Measurements from ENCODE around the gene NAGA.
"Not testable (repeated sequence)": the region's sequence is repeated elsewhere in the genome, so short reads cannot be mapped to it uniquely, and the experiment has no call there.

The NAGA gene

DNA sequence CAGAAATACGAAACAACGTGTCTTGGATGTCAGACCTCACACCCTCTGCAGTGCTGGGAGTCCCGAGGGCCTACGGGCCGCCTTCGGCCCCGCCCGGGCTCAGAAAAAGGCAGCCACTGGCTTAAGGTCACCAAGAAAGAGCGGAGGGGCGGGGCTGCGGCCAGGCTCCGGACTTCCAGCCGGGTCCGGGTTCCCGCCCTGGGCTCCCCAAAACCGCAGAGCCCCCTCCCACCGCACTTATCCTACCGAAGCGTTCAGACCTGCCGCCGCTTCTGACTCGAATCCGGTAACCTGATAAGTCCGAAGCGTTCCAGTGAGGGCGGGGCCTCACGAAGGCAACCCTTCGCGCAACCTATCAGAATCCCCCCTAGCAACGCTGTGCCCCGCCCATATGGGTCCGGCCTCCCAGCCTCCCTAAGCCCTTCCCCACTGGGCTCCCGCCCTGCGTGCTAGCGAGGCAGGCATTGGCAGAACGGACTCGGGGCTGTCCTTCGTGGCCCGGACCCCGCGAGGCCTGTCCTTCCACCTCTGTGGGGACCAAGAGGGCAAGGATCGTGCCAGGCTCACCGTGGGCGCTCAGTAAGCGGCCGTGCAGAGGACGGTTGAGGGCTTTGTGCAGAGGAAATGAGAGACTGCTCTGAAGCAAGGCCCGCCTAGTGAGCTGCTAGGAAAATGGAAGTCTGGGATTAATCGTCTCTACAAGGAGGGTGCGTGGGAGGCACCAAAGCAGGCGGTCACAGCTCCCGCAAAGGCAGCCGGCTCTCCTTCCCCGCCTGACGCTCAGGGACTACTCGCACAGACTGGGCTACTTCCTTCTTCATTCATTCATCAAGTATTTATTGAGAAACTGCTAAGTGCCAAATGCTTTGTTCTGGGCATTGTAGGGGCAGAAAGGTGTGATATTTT lies at the start of gene NAGA:
NAGA (minus strand) TSS at position 296 of the 906 bp plus-strand sequence. CDS start 515 bp downstream, outside the sequence.
- TF ChIP-seq, protein P1, sequence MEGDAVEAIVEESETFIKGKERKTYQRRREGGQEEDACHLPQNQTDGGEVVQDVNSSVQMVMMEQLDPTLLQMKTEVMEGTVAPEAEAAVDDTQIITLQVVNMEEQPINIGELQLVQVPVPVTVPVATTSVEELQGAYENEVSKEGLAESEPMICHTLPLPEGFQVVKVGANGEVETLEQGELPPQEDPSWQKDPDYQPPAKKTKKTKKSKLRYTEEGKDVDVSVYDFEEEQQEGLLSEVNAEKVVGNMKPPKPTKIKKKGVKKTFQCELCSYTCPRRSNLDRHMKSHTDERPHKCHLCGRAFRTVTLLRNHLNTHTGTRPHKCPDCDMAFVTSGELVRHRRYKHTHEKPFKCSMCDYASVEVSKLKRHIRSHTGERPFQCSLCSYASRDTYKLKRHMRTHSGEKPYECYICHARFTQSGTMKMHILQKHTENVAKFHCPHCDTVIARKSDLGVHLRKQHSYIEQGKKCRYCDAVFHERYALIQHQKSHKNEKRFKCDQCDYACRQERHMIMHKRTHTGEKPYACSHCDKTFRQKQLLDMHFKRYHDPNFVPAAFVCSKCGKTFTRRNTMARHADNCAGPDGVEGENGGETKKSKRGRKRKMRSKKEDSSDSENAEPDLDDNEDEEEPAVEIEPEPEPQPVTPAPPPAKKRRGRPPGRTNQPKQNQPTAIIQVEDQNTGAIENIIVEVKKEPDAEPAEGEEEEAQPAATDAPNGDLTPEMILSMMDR (IDR thresholded peaks at IDR 0.05; ENCODE audit: control insufficient read depth, insufficient read depth, low read depth, low read length, missing control alignments), result no peak
- H3K4me3 ChIP-seq (ENCODE audit: control insufficient read depth, low read depth, low read length), result peak within 1 kb of the TSS; percentile 77
- DNase-seq (ENCODE audit: low read depth), result peak; percentile 71

DNA sequence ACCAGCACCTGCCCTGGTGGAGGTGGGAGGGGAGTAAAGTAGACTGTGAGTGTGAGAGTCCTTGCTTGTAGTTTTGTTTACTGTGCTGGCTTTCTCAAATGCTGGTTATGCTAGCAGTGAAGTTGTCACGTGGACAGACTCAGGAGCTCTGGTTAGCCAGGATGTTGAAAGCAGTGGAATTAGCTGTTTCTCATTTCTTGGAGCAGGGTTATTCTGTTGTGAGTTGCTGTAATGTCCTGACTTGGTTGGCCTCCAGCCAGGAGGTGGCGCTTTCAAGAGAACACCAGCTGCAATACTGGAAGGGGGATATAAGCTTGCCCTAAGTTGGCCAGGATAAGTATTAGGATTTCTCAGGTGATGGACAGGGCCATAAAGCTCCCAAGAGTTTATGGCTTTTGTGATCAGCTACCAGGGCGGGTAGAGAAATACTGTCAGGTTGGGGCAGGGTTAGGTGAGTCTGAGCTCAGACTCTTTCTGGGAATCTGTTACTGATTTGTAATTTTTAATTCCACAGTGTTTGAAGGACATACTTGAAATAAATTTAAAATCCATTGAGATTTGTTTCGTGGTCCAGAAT lies 46.3 kb upstream of the NAGA start:
- no peak overlapping the region for H3K4me3 ChIP-seq (ENCODE audit: control insufficient read depth, low read depth, low read length)
- TF ChIP-seq, protein P1 (IDR thresholded peaks at IDR 0.05; ENCODE audit: control insufficient read depth, insufficient read depth, low read depth, low read length, missing control alignments), result no peak
- DNase-seq (ENCODE audit: low read depth), result no peak

DNA sequence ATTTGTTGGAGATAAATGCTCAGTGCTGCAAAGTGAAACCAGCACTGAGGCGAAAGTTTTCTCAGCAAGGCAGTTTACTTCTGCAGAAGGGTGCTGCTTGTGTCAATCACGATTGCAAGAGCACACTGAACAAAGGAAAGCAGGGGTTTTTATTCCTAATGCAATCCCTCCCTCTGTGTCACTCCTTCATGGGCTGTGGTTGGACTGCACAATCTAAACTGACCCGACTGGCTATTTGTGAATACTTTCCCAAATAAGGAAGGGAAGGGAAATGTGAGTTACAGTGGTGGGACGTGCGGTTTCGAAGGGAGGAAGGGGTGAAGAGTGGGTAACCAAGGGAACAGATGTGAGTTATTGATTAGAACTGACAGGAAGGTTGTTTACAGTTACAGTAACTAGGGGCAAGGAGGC lies 44.8 kb upstream of the NAGA start:
- not testable (repeated sequence) for H3K4me3 ChIP-seq (ENCODE audit: control insufficient read depth, low read depth, low read length); DNase-seq (ENCODE audit: low read depth)

DNA sequence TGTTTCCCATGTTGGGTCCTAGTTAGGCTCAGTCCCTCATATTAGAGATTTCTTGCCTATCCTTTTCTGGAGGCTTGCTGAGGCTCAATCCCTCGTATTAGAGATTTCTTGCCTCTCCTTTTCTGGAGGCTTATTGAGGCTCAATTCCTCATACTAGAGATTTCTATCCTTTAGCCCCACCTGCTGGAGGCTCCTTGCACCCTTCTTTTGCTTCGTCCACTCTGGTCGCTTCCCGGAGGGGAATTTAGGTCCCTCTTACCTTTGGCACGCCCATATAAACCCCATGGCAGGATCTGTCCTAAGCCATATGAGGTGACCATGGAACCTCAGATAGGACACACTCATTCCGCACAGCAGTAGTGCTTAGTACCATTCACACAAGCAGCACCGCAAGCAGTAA lies 44.1 kb upstream of the NAGA start:
- H3K4me3 ChIP-seq (ENCODE audit: control insufficient read depth, low read depth, low read length), result no peak overlapping the region
- no peak for DNase-seq (ENCODE audit: low read depth)
- TF ChIP-seq, protein P1 (IDR thresholded peaks at IDR 0.05; ENCODE audit: control insufficient read depth, insufficient read depth, low read depth, low read length, missing control alignments), result peak; percentile 48

DNA sequence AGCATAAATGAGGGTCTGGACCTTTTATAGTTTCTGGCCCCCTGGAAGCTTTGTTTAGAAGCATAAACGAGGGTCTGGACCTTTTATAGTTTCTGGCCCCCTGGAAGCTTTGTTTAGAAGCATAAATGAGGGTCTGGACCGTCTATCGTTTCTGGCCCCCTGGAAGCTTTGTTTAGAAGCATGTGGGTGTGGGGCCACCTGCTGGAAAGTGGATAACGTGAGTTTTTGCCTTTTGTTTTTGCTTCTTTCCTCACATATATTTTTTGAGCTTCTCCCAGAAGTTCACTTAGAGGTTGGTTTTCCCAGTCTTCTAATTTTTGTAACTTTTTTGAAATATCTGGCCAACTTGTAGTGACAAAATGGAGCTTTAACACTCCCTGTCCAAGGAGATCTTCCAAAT lies 42.2 kb upstream of the NAGA start:
- not testable (repeated sequence) for DNase-seq (ENCODE audit: low read depth); H3K4me3 ChIP-seq (ENCODE audit: control insufficient read depth, low read depth, low read length)
- TF ChIP-seq, protein P1 (IDR thresholded peaks at IDR 0.05; ENCODE audit: control insufficient read depth, insufficient read depth, low read depth, low read length, missing control alignments), result peak; percentile 20

DNA sequence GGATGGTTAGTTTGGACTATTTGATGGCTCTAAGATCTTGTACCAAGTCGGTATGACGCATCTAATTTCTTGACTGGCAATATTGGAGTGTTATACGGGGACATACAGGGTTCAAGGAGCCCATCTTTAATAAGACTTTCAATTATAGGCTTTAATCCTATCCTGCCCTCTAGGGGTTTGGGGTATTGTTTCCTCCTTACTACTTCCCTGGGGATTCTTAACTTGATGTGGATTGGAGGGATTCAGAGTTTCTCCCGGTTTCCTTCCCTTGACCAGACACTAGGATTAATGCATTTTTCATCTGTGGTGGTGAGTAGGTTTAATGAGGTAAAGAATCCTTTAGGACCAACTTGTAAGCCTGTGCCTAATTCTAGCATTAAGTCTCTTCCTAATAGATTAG lies 41.2 kb upstream of the NAGA start:
- H3K4me3 ChIP-seq (ENCODE audit: control insufficient read depth, low read depth, low read length), result no peak overlapping the region
- TF ChIP-seq, protein P1 (IDR thresholded peaks at IDR 0.05; ENCODE audit: control insufficient read depth, insufficient read depth, low read depth, low read length, missing control alignments), result no peak
- DNase-seq (ENCODE audit: low read depth), result no peak

DNA sequence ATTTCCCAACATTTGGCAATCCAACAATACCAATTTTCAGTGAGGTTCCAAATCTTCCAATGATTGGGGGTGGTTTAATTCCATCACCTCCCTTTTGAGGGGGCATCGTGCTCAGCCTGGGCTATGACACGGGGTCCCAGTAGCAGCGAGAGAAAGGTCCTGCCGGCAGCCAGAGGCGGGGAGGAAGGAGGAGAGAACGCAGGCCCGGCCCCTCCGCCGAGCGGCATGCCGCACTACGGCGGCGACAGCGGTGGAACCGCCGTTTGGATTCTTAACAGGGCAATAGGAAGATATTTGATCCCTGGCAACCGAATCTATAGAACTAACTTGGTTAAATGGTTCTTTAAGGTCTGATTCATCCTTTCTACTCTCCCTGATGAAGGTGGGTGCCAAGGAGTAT lies 38.2 kb upstream of the NAGA start:
- H3K4me3 ChIP-seq (ENCODE audit: control insufficient read depth, low read depth, low read length), result no peak overlapping the region
- DNase-seq (ENCODE audit: low read depth), result no peak
- TF ChIP-seq, protein P1 (IDR thresholded peaks at IDR 0.05; ENCODE audit: control insufficient read depth, insufficient read depth, low read depth, low read length, missing control alignments), result no peak

DNA sequence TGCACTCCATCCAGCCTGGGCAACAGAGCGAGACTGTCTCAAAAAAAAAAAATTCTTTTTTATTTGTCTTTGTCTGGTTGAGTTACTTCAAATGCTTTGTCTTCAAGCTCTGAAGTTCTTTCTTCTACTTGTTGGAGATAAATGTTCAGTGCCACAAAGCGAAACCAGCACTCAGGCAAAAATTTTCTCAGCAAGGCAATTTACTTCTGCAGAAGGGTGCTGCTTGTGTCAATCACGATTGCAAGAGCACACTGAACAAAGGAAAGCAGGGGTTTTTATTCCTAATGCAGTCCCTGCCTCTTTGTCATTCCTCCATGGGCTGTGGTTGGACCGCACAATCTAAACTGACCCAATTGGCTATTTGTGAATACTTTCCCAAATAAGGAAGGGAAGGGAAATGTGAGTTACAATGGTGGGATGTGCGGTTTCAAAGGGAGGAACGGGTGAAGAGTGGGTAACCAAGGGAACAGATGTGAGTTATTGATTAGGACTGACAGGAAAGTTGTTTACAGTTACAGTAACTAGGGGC lies 33.8 kb upstream of the NAGA start:
- H3K4me3 ChIP-seq (ENCODE audit: control insufficient read depth, low read depth, low read length); DNase-seq (ENCODE audit: low read depth): not testable (repeated sequence)

Data from AG09309 (cell line).